CMK (cell line): ENCODE results near the gene ABCG4.
"Not testable (repeated sequence)": the region's sequence is repeated elsewhere in the genome, so short reads cannot be mapped to it uniquely, and the experiment has no call there.

Experiments
- DNase-seq: peaks from one replicate; pipeline ENCODE4 v3.0.0-alpha.2; 2010; ENCODE audit warnings: low read depth

ABCG4 gene

DNA sequence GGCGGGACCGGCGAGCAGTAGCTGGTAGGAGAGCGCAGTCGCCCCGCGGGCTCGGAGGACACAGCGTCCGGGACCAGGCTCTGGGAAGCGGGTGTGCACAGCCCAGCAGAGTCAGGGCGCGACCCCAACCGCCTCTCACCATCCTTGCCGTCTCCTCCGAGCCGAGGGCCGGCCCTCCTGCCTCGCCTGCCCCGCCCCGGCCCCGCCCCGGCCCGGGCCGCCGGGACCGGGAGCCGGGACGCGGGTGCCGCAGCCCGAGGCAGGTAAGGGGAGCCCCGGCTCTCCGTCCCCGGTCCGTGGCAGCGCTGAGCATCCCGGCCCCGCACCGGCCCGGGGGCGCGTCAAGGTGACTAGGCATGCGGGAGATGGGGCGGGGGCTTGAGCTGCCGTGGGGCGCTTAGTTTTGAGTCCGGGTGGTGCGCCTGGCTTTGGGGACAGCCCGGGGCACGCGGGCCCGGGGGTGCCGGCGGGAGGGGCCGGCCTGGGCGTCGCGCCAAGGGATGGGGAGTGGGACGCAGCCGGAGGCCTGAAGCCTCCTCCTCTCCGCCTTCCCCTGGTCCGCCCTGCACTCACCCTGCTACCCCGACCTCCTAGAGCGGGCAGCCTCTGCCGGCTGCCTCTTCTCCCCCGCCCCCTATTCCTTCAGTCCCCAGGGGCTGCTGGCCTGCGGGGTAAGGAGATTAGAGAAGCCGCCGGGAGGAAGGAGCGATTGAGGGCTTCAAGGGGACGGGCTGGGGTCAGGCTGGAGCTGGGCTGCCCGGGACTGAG lies at the start of gene ABCG4:
Gene ABCG4 (plus strand): TSS at position 35 of the 768 bp plus-strand sequence. CDS start 914 bp downstream, outside the sequence.
- no peak for DNase-seq

DNA sequence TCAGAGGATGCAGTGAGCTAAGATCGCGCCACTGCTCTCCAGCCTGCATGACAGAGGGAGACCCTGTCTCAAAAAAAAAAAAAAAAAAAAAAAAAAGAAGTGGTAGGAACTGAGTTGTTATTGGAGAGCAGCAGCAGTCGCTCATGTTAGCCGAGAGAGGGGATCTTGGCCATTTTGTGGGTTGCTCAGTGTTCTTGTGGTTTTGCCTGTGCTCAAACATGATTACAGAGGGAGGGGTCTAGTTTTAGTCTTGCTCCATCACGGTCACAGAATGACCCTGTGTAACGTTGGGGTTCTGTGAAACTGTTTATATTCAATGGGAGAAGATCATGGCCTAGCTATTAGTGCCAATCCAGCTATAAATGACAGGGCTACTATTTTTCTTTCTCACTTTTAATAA lies 49.1 kb upstream of the ABCG4 start:
- DNase-seq: no peak

DNA sequence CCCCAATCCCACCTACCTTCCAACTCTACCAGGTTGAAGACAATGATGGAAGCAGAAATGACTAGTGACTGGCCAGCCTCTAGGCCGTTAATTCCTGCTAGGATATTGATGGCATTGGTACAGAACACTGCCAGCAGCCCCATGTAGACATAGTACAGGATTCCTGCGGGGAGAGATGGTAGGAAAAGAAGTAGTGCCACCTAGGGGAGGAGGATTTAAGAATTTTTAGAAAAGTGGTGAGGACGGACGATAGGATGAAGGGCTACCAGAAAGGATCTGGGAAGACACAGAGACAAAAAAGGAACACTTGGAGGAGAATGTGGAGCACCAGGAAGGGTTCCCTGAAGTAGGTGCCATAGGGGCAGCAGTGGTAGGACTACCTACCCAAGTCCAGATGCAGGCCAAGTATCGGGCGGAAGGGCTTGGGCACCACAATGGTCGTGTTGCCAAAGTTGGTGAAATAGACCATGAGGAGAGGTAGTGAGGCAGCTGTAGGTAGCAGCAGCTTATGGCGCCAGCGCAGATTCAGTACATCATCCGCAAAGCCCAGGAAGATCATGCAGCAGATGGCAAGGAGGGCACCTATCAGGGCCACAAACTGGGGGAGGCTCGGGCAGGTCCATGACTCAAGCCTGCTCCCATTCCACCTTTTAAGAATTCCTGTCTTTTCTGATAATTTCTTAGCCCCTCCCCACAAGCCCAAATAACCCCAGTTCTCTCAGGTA lies 48.4 kb upstream of the ABCG4 start:
- DNase-seq: no peak

DNA sequence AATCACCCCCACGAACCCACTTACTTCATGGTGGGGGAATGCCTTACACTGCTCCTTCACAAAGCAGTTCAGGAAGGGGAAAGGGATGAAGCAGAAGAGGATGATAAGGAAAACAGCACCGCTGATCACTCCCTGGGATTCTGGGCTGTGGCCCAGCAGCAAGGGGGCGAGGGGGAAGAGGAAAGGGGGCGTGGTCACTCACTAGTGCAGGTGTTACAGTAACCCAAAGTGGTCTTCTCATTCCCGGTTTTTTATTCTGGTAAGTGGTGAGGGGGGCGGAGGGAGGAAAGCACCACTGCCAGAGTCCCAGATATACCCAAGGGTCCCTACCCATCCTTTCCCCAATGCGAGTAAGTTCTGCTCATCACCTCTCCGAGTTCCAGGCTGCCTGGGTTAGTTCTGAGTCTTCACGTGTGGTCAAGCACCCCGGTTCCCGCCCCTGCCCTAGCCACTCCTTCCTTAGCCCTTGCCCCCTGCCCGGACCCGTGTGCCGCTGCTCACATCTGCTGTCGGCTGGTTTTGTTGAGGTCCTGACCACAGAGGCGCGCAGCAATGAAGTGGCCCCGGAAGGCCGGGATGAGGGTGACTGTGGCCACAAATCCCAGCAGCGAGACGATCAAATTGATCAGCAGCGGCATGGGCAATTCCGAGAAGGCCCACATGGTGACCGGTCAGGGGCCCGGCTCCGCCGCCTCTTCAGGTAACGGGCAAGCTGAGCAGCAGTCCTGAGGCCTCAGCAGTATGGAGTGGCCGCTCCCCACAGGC lies 47.7 kb upstream of the ABCG4 start:
- DNase-seq: no peak

DNA sequence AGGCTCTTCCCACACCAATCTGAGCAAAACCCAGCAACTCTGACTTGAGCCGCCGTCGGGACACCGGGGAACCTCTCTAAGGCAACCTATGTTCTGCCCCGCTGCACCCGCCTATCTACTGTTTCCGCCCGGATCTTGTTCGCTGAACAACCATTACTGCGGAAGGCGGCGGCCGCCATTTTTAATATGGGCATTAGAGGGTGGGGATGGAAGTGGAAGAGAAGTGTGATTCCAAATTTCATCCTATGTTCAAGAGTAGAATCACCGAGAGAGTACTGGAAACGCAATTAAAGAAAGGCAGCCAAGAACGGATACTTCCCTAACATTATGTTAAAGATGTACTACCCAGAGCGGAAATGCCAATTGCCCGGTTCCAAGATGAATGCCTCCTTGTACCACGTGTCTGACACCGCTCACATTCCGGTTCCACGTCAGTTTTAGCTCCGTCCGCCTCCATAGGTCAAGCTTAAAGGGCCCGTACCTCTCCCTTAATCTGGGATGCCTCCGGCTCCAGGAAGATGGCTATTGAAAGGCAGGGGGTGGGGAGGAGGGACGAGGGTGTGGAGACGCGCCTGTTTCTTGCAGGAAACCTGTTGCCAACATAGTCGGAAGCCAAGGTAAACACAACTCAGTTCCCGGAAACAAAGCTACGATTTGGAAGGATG lies 47.0 kb upstream of the ABCG4 start, which contains the start of gene DPAGT1:
Gene DPAGT1 (minus strand): TSS at position 95 of the 665 bp plus-strand sequence. CDS start 198 bp downstream, outside the sequence.
- no peak for DNase-seq

DNA sequence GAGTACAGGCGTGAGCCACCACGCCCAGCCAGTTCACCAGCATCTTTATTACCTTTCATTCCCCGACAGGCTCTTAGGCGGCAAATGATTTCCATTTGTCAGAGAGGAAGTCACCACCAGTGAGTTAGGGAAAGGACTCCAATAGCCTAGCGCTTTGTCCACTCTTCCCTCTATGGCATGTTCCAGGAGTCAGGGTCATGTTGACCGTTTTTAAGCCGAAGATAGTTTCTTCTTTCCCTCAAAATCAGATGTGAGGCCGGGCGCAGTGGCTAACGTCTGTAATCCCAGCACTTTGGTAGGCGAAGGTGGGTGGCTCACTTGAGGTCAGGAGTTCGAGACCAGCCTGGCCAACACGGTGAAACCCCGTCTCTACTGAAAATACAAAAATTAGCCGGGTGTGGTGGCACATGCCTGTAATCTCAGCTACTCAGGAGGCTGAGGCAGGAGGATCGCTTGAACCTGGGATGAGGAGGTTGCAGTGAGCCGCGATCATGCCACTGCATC lies 45.6 kb upstream of the ABCG4 start:
- DNase-seq: not testable (repeated sequence)

DNA sequence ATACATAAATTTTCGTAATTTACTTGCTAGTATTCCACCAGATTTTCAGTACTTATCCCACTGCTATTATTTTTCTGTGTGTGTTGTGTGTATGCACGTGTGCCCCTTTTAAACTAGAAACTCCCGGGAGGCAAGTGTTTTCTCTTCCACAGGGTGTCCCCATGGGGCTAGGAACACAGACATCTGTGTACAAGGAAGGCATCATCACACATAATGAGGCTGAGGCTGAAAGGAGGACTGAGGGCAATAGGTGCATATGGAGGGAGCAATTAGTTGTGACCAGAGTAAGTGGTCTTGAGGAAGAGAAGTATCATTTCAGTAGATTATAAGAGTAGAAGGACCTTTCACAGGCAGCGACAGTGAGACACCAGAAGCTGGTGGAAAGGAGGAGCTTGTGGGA lies 45.1 kb upstream of the ABCG4 start:
- no peak for DNase-seq

DNA sequence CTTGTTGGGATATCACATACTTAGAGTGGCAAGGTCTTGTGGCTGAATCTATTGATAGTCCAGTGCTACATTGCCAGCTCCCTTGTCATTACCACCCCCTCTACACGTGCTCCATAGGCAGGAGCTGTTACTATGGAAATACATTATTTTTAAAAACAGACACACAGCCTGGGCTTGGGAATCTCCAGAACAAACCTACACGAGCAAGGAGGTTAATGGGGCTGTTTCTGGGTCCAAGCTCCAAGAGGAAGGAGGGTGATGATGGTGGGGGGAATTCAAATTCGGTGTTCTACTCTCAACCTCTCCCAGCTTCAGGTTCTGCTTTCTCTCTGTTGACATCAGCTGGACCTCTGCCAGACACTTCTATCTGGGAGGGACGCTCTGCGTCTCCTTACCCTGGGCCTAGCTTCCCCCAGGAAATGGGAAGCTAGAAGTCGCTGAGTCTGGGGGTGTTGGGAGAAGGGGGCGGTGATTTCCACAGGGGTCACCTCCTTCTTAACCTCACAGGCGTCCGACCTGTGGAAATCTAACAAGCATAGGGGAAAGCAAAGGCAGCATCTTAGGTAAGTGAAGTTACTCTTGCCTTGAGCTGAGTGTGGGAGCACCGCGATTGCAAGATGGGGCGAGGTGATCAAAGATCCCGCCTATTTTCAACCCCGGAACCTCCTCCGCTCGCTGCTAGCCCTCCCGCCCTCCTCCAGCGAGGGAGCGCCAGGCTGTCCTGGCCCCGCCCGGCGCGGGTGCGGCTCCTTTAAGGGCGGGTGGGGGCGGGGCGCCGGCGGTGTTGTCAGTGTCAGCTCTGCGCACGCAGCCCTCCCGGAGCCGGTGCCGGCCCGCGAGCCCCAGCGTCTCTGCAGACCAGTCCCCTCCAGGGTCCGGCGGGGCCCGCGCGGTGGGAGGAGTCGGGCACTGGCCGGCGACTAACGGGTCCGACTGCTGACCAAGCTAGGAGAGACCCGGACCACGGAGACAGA lies 42.0 kb upstream of the ABCG4 start, which contains the start of gene C2CD2L:
Gene C2CD2L (plus strand): TSS at position 781 of the 974 bp plus-strand sequence. CDS start 398 bp downstream, outside the sequence.
- peak; percentile 89 for DNase-seq

DNA sequence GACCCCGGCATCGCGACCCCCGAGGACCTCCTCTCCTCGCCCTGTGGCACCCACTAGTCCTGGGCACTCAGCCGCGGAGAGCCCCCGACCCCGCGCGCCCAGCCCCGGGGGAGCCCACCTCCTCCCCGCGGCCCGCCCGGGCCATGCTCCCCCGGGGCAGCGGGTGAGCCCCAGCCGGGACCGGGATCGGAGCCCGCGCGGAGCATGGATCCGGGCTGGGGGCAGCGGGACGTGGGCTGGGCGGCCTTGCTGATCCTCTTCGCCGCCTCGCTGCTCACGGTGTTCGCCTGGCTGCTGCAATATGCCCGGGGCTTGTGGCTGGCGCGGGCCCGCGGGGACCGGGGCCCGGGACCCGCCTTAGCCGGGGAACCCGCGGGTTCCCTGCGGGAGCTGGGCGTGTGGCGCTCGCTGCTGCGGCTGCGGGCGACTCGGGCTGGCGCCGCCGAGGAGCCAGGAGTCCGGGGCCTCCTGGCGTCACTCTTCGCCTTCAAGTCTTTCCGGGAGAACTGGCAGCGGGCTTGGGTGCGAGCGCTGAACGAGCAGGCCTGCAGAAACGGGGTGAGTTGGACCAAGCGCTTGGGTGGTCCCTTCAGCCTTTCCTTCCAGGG lies 41.2 kb upstream of the ABCG4 start:
- no peak for DNase-seq

DNA sequence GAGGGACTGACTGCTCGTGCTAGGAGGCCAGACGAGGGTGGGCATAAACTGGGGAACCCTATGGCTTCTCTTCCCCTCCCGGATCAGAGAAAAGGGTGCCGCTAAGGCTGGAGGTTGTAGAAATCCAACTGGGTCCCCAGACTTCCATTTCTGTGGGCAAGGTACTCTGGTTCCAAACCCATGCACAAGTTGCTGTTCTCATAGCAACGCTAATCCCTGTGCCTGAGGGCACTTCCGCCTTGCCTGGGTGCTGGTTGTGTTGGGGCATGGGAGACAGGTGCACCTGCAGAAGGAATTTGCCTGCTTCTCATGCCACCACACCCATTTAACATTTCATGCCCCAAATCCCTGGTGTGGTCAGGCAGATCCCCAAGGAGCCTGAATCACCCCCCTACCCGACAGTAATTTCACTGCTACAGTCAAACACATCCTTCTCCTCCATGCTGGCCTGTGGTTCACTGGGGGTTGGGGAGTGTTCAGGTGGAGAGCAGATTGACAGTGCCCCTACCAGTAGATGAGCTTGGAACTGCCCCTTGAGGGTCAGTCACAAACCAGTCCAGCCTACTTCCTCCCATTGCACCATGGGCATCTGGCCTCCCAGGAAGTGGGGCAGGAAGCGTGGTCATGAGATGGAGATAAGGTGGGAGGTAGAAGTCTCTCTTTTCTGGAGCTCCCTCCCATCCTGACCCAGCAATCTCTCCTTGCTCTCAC lies 40.6 kb upstream of the ABCG4 start:
- no peak for DNase-seq

DNA sequence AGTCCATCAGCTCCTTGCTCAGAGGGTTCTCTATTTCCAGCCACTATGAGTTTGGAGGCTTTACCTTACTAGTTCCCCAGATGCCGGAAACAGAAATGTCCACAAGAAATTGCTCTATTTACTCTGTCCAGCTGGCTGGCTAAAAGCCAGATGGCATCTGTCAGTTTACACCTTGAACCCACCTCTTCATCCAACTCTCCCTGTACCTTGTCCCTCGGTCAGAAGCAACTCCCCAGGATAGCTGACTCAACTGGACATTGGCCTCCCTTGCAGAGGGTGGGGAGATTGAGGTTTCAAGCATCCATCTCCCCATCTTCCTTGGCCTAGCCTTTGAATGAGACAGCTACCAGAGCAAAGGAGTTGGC lies 40.0 kb upstream of the ABCG4 start:
- no peak for DNase-seq

DNA sequence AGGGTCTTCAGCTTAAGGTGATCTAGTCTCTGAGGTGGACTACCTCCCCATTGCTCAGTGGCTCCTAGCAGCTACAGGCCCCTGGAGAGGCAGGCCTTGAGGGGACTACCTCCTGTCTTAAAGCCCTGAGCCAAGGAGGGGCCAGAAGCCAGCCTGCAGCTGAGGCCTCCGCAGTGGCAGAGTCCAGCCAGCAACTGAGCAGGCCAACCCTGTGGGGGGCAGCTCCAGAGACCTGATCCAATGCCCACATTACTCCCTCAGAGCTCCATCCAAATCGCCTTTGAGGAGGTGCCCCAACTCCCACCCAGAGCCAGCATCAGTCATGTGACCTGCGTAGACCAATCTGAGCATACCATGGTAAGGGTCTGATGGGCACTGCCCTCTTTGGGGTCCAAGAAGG lies 39.0 kb upstream of the ABCG4 start:
- DNase-seq: no peak

DNA sequence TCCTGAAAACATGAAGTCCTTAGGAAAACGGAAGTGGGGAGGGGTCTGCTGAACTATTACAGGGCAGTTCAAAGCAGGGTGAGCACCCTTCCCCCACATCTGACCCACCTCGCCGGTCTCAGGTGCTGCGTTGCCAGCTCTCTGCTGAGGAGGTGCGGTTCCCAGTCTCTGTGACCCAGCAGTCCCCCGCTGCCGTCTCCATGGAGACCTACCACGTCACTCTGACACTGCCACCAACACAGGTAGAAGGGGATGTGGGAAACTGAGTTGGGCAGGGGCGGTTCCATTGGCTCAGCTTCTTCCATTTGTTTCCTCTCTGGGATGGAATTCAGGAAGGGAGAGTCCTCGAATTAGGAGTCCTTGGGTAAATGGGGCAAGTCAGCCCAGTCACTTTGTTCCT lies 38.4 kb upstream of the ABCG4 start:
- no peak for DNase-seq

DNA sequence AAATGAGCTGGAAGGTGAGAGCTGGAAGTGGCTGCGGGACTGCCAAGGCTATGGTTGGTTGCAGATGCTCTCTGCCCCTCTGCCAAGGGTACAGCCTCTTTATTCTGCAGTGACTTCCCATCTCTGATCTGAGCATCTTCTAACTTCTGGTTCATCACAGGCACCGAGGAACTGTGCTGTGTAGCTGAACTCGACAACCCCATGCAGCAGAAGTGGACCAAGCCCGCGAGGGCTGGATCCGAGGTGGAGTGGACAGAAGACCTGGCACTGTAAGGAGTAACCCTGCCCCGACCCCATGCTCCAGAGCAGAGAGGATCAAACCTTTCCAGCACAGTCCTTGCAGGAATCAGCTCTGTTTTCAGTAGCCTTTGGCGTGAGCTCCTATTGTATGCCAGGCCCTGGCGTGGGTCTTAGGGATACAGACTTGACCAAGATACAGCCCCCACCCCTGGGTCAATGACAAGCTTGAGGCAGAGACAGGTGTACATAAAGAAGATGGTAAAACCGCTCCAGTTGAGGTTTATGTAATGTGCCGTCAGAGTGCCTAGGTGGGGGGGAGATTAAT lies 37.4 kb upstream of the ABCG4 start:
- no peak for DNase-seq

DNA sequence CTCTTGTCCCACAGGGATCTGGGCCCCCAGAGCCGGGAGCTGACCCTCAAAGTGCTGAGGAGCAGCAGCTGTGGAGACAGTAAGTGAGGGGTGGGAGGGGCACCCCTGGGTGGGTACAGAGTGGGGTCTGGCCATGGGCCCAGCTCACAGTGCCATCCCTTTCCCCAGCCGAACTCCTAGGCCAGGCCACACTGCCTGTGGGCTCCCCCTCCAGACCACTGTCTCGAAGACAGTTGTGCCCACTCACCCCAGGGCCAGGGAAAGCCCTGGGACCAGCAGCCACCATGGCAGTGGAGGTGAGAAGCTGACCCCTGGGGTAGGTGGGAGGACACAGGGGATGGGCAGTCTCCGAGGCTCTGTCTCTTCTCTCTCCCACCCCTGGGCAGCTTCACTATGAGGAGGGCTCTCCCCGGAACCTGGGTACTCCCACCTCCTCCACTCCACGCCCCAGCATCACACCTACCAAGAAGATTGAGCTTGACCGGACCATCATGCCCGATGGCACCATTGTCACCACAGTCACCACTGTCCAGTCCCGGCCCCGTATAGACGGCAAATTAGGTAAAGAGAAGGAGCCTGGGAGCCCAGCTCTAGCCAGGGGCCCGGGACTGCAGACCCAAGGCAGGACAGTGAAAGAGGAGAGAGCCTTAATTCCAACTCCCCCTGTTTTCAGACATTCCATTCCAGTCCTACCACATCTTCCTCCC lies 36.4 kb upstream of the ABCG4 start:
- no peak for DNase-seq

DNA sequence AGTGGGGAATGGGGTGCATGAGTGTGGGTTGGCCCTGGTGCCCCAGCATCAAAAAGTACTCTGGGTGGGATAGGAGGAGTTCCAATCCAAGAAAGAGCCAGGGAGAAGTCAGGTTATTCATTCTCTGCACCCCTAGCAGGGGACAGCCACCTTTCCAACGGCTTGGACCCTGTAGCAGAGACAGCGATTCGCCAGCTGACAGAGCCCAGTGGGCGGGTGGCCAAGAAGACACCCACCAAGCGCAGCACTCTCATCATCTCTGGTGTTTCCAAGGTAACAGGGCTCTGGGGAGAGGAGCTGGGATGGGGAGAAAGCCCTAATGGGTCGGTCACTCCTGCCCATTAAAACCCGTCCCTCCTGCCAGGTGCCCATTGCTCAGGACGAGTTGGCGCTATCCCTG lies 35.1 kb upstream of the ABCG4 start:
- DNase-seq: no peak

DNA sequence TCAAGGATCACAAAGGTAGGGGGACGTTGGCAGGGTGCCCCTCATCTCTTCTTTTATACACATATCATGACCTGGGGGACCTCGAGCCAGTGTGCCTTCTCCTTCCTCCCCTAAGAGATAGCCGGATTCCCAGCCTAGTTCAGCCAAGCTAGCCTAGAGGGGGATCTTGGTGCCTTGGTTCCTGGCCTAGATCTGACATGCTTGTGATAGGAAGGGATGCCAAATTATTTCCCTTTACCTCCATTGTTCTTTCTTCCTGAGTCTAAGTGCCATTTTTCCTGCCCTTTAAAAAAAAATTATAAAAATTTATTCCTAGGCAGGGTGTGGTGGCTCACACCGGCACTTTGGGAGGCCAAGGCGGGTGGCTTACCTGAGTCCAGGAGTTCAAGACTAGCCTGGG lies 34.5 kb upstream of the ABCG4 start:
- no peak for DNase-seq

DNA sequence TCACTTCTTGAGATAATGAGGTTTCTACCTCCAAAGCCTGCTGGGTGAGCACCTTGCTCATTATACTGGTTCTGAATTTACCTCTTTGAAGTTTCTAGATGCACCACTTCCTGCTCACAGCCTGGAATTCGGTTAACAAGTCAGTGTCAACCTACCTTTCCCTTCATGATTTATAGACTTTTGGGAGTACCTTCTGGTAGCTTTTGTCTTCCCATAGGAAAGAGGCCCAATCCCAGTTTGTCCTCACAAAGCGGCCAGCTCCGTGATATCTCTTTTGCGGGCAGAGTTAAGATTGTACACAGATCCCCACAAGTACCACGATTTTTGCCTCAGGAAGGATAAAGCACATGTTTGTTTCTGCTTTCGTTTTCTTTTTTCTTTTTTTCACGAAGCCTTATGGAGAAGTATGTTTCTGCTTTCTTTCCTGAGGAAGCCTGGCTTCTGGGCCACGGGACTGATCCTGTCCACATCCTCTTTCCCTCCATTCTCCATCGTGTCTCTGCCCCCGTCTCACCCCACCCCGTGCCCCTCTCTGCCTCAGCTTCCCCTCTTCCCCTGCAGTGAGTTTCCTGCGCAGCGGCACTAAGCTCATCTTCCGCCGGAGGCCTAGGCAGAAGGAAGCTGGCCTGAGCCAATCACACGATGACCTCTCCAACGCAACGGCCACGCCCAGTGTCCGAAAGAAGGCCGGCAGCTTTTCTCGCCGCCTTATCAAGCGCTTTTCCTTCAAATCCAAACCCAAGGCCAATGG lies 33.2 kb upstream of the ABCG4 start:
- DNase-seq: no peak
